Central memory CD8-positive, alpha-beta T cell (primary cell): ENCODE results near the gene RBMS3.

ENCODE experiments used
- ATAC-seq: fragments of 150-1000 bp; cut with Tn5 transposase; replicated peaks from 2 replicates; pipeline ENCODE4 v1.10.0; 2022; ENCODE audit warnings: mild to moderate bottlenecking, moderate FRiP score, moderate number of reproducible peaks; ENCODE audit not compliant: poor library complexity, severe bottlenecking; ENCODE audit errors: extremely low read depth
- DNase-seq, 2 donors: peaks; one replicate each; pipeline ENCODE4 v3.0.0; 2021; ENCODE audit warnings: low spot score in 2 of 2
- H3K27ac Mint-ChIP-seq: one replicate; pipeline ENCODE4 v1.8.0; 2022; ENCODE audit warnings: low read depth, mild to moderate bottlenecking, moderate library complexity, mixed read lengths
- H3K27me3 Mint-ChIP-seq: one replicate; pipeline ENCODE4 v1.8.0; 2022; ENCODE audit warnings: mixed read lengths
- H3K36me3 Mint-ChIP-seq: one replicate; pipeline ENCODE4 v1.8.0; 2022; ENCODE audit warnings: mild to moderate bottlenecking, moderate library complexity, mixed read lengths; ENCODE audit not compliant: insufficient read depth
- H3K4me1 Mint-ChIP-seq: one replicate; pipeline ENCODE4 v1.8.0; 2022; ENCODE audit warnings: mixed read lengths
- H3K4me3 Mint-ChIP-seq: one replicate; pipeline ENCODE4 v1.8.0; 2022; ENCODE audit warnings: mild to moderate bottlenecking, moderate library complexity, mixed read lengths
- H3K9me3 Mint-ChIP-seq: one replicate; pipeline ENCODE4 v1.8.0; 2022; ENCODE audit warnings: mixed read lengths

RBMS3 gene

DNA sequence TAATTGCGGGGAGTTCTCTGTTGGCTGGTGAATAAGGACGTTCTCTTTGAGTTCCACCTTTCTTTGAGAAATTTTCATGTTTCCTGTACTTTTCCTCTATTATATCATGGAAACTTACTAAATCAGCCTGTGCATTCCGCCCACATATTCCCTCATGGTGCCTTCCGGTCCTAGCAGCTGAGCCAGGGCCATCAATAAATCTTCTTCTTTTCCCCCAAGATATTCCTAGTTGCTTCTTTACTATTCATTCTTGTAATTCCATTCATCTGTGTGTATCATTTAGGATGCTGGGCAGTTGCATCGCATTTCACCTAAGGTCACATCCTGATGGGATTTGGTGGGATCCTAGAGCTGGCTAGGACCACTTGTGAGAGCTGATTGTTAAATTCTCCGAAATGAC is 139.2 kb downstream of the RBMS3 start:
- ATAC-seq: no peak

DNA sequence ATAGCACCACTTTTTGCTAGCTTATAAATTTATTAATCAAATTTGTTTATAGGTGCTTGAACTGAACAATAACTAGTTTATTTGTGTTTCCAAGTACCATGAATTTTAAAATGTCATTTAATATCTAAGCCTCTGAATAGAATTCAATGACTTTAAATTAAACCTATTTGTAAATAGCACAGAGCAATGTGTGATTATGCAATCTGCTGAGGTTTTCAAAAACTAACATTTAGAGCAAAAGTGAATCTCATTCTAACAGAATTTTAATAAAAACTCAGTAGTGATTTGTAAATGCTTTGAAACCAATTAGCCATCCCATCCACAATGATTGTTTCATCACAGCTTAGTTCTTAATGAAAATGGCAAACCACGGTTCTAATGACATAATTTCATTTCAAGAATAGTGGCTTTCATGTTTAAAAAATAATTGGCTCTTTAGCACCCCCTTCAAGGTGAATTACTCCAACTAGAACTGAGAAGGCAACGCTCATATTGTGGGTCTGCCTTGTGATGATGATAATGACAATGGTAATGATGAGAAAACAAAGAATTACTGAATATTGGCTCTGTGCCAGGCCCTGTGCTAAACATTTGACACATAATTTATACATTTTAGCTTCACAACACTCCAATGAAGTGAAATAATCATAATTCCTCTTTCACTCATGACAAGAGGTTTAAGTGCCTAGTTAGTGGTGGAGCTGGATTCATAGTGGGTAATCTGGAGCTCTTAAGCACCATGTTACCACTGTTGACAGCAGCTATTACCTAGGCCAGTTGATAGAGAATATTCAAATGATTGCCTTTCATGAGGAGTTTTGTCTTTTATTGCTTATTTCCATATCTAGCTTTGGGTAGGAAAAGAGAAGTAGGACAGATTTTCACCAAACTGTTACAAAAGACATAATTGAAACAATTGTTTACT is 145.7 kb downstream of the RBMS3 start:
- Mint-ChIP-seq H3K4me1 (no peaks in the 10 kb centered on the region), H3K36me3 (no peaks in the 10 kb centered on the region), H3K9me3 (no peaks in the 10 kb centered on the region), H3K27ac (no peak overlapping the region), H3K27me3 (no peaks in the 10 kb centered on the region), H3K4me3 (no peak overlapping the region)
- ATAC-seq (no peak), DNase-seq (no peak)

More for the DNA sequence above, 139.2 kb downstream of the RBMS3 start:
- no peak for DNase-seq
- H3K4me1 Mint-ChIP-seq: no peaks in the 10 kb centered on the region
- H3K4me3 Mint-ChIP-seq: no peak overlapping the region
- no peak overlapping the region for H3K27ac Mint-ChIP-seq
- H3K36me3 Mint-ChIP-seq: no peaks in the 10 kb centered on the region
- no peaks in the 10 kb centered on the region for H3K9me3 Mint-ChIP-seq
- no peaks in the 10 kb centered on the region for H3K27me3 Mint-ChIP-seq

DNA sequence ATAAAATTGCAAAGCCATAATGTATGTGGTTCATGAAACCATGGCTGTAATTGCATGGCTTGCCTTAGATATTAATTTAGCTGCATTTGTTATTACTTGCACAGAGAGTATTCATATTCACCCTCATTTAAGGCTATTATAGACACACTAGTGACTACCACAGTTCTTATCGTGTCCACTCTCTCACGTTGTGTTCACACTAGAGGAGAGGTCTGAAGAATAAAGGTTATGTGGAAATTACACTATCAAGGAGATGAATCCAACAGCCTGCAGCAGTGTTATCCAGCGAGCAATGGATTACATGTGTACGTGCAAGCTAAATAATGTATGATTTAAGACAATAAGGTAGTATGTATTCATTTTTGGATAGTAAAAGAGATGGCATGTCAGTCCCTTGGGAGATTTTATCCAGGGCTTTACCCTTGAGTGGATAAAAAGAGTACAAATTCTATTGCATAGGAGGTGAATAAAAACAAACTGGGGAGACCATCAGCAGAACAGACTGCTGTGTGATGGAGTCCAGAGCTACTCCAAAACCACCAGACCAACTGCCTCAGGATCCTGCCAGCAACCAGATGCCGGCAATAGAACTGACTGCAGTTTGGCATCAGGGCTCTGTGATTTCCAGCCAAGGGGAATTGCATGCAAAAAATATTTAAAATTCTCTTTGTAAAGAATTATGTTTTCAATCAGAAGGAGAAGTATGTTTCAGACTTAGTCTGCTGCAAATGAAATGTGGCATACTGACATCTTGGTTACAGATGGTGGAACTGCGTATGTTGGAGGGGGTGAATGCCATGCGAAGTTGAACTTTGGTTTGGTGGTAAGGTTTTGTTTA is 146.6 kb downstream of the RBMS3 start:
- no peaks in the 10 kb centered on the region for H3K4me1 Mint-ChIP-seq
- DNase-seq (no peak), ATAC-seq (no peak)
- H3K27ac Mint-ChIP-seq: no peak overlapping the region
- no peaks in the 10 kb centered on the region for H3K27me3 Mint-ChIP-seq
- no peaks in the 10 kb centered on the region for H3K36me3 Mint-ChIP-seq
- no peak overlapping the region for H3K4me3 Mint-ChIP-seq
- H3K9me3 Mint-ChIP-seq: no peaks in the 10 kb centered on the region

DNA sequence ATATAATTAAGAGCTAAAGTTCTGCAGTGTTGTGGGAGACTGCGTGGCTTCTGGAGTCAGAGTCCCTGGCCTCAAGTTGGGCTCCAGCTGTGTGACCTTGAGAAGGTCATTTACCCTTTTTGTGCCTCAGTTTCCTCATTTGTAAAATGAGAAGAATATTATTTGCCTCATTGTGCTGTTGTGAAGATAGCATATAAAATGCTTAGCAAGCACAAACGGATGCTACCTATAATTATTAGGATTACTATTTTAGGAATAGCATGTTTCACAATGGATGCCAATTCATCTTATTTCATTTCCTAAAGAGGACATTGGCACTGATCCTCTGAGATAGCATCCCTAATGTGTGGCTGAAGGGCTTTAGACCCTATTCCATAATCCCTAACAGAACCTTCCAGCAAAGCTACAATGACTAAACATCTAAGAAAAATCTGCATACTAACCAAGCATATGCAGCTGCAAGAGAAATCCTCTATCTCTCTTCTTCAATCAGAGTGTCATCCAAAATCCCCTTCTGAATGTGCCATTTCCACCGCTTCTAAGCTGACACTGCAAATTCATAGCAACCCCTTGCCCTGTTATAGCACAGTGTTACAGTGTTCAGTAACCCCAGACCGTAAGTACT is 148.3 kb downstream of the RBMS3 start:
- ATAC-seq (no peak), DNase-seq (no peak)
- Mint-ChIP-seq H3K27ac (no peak overlapping the region), H3K36me3 (no peaks in the 10 kb centered on the region), H3K4me1 (no peaks in the 10 kb centered on the region), H3K4me3 (no peak overlapping the region), H3K27me3 (no peaks in the 10 kb centered on the region), H3K9me3 (no peaks in the 10 kb centered on the region)

DNA sequence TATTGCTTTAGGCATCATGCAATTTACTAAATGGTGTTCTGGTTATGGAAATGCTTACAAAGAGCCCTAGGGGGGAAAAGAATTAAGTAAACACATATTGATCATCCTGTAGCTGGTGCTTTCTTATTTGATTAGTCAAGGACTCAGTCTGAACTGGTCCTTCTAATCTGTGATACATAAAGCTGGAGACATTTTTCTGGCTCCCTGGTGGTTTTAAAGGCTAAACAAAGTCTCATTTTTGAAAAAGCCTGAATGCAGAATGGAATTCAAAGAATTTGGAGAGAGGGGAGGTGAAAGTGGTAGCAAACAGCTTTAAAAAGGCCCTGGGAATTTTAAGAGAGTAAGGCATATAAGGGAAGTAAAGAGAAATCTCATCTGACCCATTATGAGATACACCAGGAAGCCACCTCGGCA is 149.7 kb downstream of the RBMS3 start:
- ATAC-seq (no peak), DNase-seq (no peak)
- Mint-ChIP-seq H3K27ac (no peak overlapping the region), H3K4me3 (no peak overlapping the region), H3K9me3 (no peaks in the 10 kb centered on the region), H3K4me1 (no peaks in the 10 kb centered on the region), H3K27me3 (no peaks in the 10 kb centered on the region), H3K36me3 (no peaks in the 10 kb centered on the region)

GRCh38 chr3:29436612-29437323 is 155.9 kb downstream of the RBMS3 start:
- Mint-ChIP-seq H3K27ac (no peak overlapping the region), H3K4me1 (no peaks in the 10 kb centered on the region), H3K27me3 (no peaks in the 10 kb centered on the region), H3K36me3 (no peaks in the 10 kb centered on the region), H3K4me3 (no peak overlapping the region), H3K9me3 (peaks cover 16% of the 10 kb centered on the region)
- ATAC-seq (no peak), DNase-seq (no peak)

GRCh38 chr3:29438580-29438979 is 157.7 kb downstream of the RBMS3 start:
- Mint-ChIP-seq H3K36me3 (no peaks in the 10 kb centered on the region), H3K9me3 (peaks cover 16% of the 10 kb centered on the region), H3K4me3 (no peak overlapping the region), H3K27me3 (no peaks in the 10 kb centered on the region), H3K4me1 (no peaks in the 10 kb centered on the region), H3K27ac (no peak overlapping the region)
- ATAC-seq (no peak), DNase-seq (no peak)

DNA sequence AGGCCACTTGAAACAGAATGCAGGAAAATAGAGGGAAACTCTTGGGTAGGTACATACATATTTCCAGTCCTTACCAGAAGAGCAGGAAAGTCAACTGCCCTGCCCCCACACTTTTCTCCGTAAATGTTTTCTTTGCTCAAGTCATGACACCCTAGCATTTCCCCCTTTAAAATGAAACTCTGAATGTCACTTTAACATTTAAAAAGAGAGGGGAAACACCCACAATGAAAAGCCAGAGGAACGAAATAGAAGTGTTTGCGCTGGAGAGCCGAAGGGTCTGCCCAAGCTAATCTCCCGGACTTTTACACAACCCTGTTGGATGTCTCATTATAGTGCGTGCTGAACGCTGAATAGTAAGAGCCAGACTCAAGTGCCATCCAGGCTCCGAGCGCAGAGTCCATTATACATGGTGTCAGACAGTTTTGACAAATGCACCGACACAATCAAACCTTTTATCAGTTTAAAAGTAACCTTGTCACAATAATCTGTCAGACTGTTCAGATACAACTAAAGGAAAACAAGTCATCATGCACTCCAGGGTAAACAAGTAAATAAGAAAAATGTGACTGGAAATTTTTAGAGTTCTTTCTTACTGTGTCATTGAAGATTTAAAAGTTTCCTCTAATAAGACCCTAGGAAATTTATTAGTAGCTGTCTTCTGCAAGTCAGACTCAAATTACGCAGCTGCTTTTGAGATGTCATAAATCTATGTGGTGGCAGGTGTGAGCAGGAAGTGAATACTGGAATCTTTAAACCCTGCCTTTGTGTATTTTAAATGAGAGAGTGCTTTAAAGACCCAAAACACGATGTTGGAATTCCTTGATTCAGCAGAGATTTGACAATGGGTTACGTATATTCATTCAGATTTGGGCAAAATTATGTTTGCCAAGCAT is 159.8 kb downstream of the RBMS3 start:
- Mint-ChIP-seq H3K4me1 (no peaks in the 10 kb centered on the region), H3K36me3 (no peaks in the 10 kb centered on the region), H3K4me3 (no peak overlapping the region), H3K27ac (no peak overlapping the region), H3K9me3 (peaks cover 23% of the 10 kb centered on the region), H3K27me3 (no peaks in the 10 kb centered on the region)
- DNase-seq (no peak), ATAC-seq (no peak)

- no peaks in the 10 kb centered on the region for H3K4me1 Mint-ChIP-seq
These were observed 160.6 kb downstream of the RBMS3 start for GRCh38 chr3:29441422-29441821.

DNA sequence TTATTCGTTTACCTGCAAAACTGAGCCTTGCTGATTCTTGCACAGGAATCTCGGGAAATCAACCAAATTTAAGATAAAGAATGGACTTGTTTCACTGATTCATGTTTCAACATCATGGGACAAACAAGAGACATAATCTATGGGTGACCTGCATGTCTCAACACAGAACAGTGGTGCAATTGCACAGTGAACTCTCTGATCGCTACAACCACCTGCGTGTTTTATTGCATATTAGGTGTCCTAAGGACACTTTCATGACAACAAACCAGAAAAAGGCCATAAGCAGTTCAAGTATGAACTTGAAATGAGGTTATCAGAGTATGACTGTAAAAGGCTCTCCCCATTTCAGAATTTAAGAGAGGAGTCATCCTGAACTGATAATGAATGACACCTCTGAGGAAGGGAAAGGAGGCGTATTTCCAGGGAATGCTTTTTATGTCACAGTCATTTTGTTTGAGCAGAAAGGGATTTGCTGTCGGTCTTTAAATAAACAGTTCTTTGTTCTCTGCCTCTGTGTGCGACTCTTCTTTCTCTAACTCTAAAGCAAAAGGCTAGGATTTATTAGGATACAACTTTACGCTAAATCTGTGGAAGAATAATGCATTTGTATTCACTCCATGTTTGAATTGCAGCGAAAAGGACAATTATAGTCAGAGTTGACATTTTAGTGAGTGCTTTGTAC is 167.2 kb downstream of the RBMS3 start:
- DNase-seq (no peak), ATAC-seq (no peak)
- Mint-ChIP-seq H3K27ac (no peak overlapping the region), H3K9me3 (peaks cover 11% of the 10 kb centered on the region), H3K36me3 (no peaks in the 10 kb centered on the region), H3K27me3 (no peaks in the 10 kb centered on the region), H3K4me3 (no peak overlapping the region), H3K4me1 (no peaks in the 10 kb centered on the region)

More at GRCh38 chr3:29441422-29441821, 160.6 kb downstream of the RBMS3 start:
- ATAC-seq (no peak), DNase-seq (no peak)
- Mint-ChIP-seq H3K4me3 (no peak overlapping the region), H3K27me3 (no peaks in the 10 kb centered on the region), H3K27ac (no peak overlapping the region), H3K9me3 (peaks cover 23% of the 10 kb centered on the region), H3K36me3 (no peaks in the 10 kb centered on the region)

GRCh38 chr3:29451920-29452319 is 171.0 kb downstream of the RBMS3 start:
- DNase-seq (no peak), ATAC-seq (no peak)
- peaks cover 9% of the 10 kb centered on the region for H3K9me3 Mint-ChIP-seq
- no peaks in the 10 kb centered on the region for H3K36me3 Mint-ChIP-seq
- H3K27me3 Mint-ChIP-seq: no peaks in the 10 kb centered on the region
- H3K4me3 Mint-ChIP-seq: no peak overlapping the region
- H3K27ac Mint-ChIP-seq: no peak overlapping the region
- no peaks in the 10 kb centered on the region for H3K4me1 Mint-ChIP-seq
